B cell (primary cell): ENCODE data around the gene HOXC6. TPM values are rescaled to one million over a fixed set of nuclear protein-coding genes. Genes with fewer than 3 reads are reported as not detected.

Source experiments
- ATAC-seq: fragments of 200-7000 bp; cut with Tn5 transposase; one replicate; pipeline ENCODE4 v1.10.0; 2021; ENCODE audit warnings: low read depth, mild to moderate bottlenecking, moderate number of reproducible peaks, moderate library complexity
- CTCF ChIA-PET: fragments of 350-600 bp; sonication (Branson Sonifier 250); formaldehyde crosslinking; loops from one replicate; lab custom pipeline; 2021; ENCODE audit warnings: antibody characterized with exemption, inconsistent platforms; lab: Charles Lee
- POLR2A ChIA-PET: fragments of 350-600 bp; sonication (Branson Sonifier 250); formaldehyde crosslinking; loops from one replicate; lab custom pipeline; 2021; ENCODE audit warnings: antibody characterized with exemption; lab: Charles Lee
- DNase-seq: peaks from one replicate; pipeline ENCODE4 v3.0.0; 2013
- H2AFZ ChIP-seq: 2 replicates; pipeline ENCODE4 v1.6.1; 2012; ENCODE audit warnings: mild to moderate bottlenecking, low read depth, low read length; ENCODE audit not compliant: insufficient read depth, poor library complexity, severe bottlenecking
- H3K27ac ChIP-seq, 2 donors: 1 replicate in 1 of 2; 2 replicates in 1 of 2; pipeline ENCODE4 v1.5.1; 2012 to 2013; ENCODE audit warnings: low read length in 2 of 2, mild to moderate bottlenecking in 2 of 2, moderate library complexity in 1 of 2
- H3K27me3 ChIP-seq, 4 experiments: fragments of 200-600 bp in 1 of 4; sonication (generic) in 1 of 4; replicated peaks in 1 of 4; 1 replicate in 2 of 4; 2 replicates in 2 of 4; pipeline versions ENCODE4 v1.6.1 to v1.7.0; 2013 to 2016; ENCODE audit warnings: low read length in 3 of 4, mild to moderate bottlenecking in 2 of 4, mixed read lengths in 1 of 4, moderate library complexity in 1 of 4; ENCODE audit not compliant: insufficient read depth in 4 of 4, control insufficient read depth in 3 of 4; ENCODE audit errors: control extremely low read depth in 1 of 4
- H3K36me3 ChIP-seq, 2 experiments: replicated peaks in 1 of 2; 1 replicate in 1 of 2; 2 replicates in 1 of 2; pipeline versions ENCODE4 v1.6.1 to v1.7.1; 2013; ENCODE audit warnings: low read length in 1 of 2; ENCODE audit not compliant: insufficient read depth in 2 of 2, control insufficient read depth in 1 of 2; ENCODE audit errors: control extremely low read depth in 1 of 2, extremely low read depth in 1 of 2
- H3K4me1 ChIP-seq, 2 donors: fragments of 200-600 bp in 1 of 2; sonication (generic) in 1 of 2; 1 replicate in 1 of 2; 2 replicates in 1 of 2; pipeline versions ENCODE4 v1.5.1 to v1.6.1; 2013 to 2017; ENCODE audit warnings: low read length in 2 of 2; ENCODE audit not compliant: control insufficient read depth in 2 of 2, insufficient read depth in 2 of 2
- H3K4me2 ChIP-seq: replicated peaks from 2 replicates; pipeline ENCODE3; 2012; ENCODE audit warnings: mild to moderate bottlenecking, low read depth, low read length; ENCODE audit not compliant: poor library complexity, severe bottlenecking
- H3K4me3 ChIP-seq, 5 experiments: fragments of 200-600 bp in 1 of 5; sonication (generic) in 1 of 5; 1 replicate in 3 of 5; 2 replicates in 2 of 5; pipeline versions ENCODE4 v1.5.1 to v1.7.0; 2011 to 2016; ENCODE audit warnings: low read length in 4 of 5, mild to moderate bottlenecking in 4 of 5, low read depth in 2 of 5, control low read depth in 1 of 5, moderate library complexity in 1 of 5; ENCODE audit not compliant: insufficient read depth in 1 of 5; ENCODE audit errors: control extremely low read depth in 1 of 5, extremely low read depth in 1 of 5
- H3K79me2 ChIP-seq: fragments of 200-600 bp; sonication (generic); one replicate; pipeline ENCODE4 v1.6.0; 2016; ENCODE audit warnings: low read length; ENCODE audit not compliant: control insufficient read depth, insufficient read depth
- H3K9ac ChIP-seq: fragments of 200-600 bp; sonication (generic); 2 replicates; pipeline ENCODE4 v1.6.1; 2017; ENCODE audit warnings: mild to moderate bottlenecking, low read length, moderate library complexity
- H3K9me3 ChIP-seq, 3 donors: one replicate each; pipeline versions ENCODE4 v1.6.1 to v1.7.1; 2013; ENCODE audit warnings: low read length in 2 of 3; ENCODE audit not compliant: control insufficient read depth in 2 of 3, insufficient read depth in 1 of 3; ENCODE audit errors: control extremely low read depth in 1 of 3
- H4K20me1 ChIP-seq: 2 replicates; pipeline ENCODE4 v1.6.0; 2012; ENCODE audit warnings: mild to moderate bottlenecking, low read length; ENCODE audit not compliant: insufficient read depth, control insufficient read depth, poor library complexity, severe bottlenecking
- H3K27ac Mint-ChIP-seq: one replicate; pipeline ENCODE4 v1.8.0; 2021; ENCODE audit warnings: mixed read lengths
- H3K27me3 Mint-ChIP-seq: one replicate; pipeline ENCODE4 v1.8.0; 2021; ENCODE audit warnings: mixed read lengths
- H3K4me1 Mint-ChIP-seq: one replicate; pipeline ENCODE4 v1.8.0; 2021; ENCODE audit warnings: mixed read lengths
- H3K4me3 Mint-ChIP-seq: one replicate; pipeline ENCODE4 v1.8.0; 2021; ENCODE audit warnings: mixed read lengths
- H3K9me3 Mint-ChIP-seq: one replicate; pipeline ENCODE4 v1.8.0; 2022; ENCODE audit warnings: mixed read lengths; ENCODE audit not compliant: insufficient read depth
- CTCF ChIP-seq: fragments of 200-600 bp; IDR thresholded peaks from one replicate; pipeline ENCODE4 v1.8.0; 2022; ENCODE audit warnings: antibody characterized with exemption, mild to moderate bottlenecking
- EZH2 ChIP-seq: IDR thresholded peaks from 2 replicates; pipeline ENCODE4 v1.6.1; 2012; ENCODE audit warnings: borderline replicate concordance, low read depth, mild to moderate bottlenecking, moderate library complexity, low read length; ENCODE audit not compliant: insufficient read depth, poor library complexity, severe bottlenecking
- WGBS: methylation state at CpG from one replicate; pipeline ENCODE4 v1.1.5; 2013; ENCODE audit warnings: missing lambda C conversion rate; ENCODE audit not compliant: insufficient coverage; 5-methylcytosine and 5-hydroxymethylcytosine counted together
- intact Hi-C: fragments of 100-400 bp; cut with micrococcal nuclease; formaldehyde crosslinking; loops from one replicate; pipeline ENCODE4 v1.10.0; 2022
- polyA plus RNA-seq: library from polyadenylated mRNA; depleted of rRNA; stranded (reverse); fragments of >200 nt; gene quantifications from 2 replicates; pipeline ENCODE4 v1.2.3, GENCODE V29; 2012
- total RNA-seq, 2 donors: library from RNA; stranded (reverse); fragments of 120-200 nt in 1 of 2; gene quantifications; 1 replicate in 1 of 2; 2 replicates in 1 of 2; pipeline versions ENCODE4 v1.2.3 to v1.2.4, GENCODE V29; 2013 to 2022

HOXC6 gene
- total and polyA plus RNA-seq, 2 donors (not counting 1 experiment from before 2014, with no cell fraction given): not detected

- Histone ChIP-seq H3K4me3 (no peak overlapping the region), H3K79me2 (no peaks in the 10 kb centered on the region), H3K9me3 (peaks cover 0 to 80% (median 12%) of the 10 kb centered on the region in 3 donors), H4K20me1 (no peaks in the 10 kb centered on the region), H3K4me1 (peaks cover 26 to 36% of the 10 kb centered on the region in 2 donors), H3K27me3 (peaks cover 0 to 96% (median 91%) of the 10 kb centered on the region in 4 experiments), H3K4me2 (no peak overlapping the region), H3K36me3 (no peaks in the 10 kb centered on the region), H2AFZ (no peak overlapping the region), H3K9ac (no peak overlapping the region), H3K27ac (no peak overlapping the region)
- ChIA-PET POLR2A (no interaction called here), CTCF (no interaction called here)
- H3K4me3 Mint-ChIP-seq: no peak overlapping the region
- intact Hi-C loops: no loop called here
- H3K9me3 Mint-ChIP-seq: no peaks in the 10 kb centered on the region
- no peak for DNase-seq
- no peak for TF ChIP-seq CTCF
- TF ChIP-seq EZH2: peak; percentile 61
- no peak for ATAC-seq
- H3K27me3 Mint-ChIP-seq: peaks cover 86% of the 10 kb centered on the region
- peak overlapping the region; percentile 65 for H3K27ac Mint-ChIP-seq
- WGBS: 9% methylated on average over 17 of the region's 26 CpGs
- peaks cover 13% of the 10 kb centered on the region for H3K4me1 Mint-ChIP-seq
Observed at GRCh38 chr12:53982648-53983567, 45.3 kb upstream of the HOXC6 start.

- CTCF ChIA-PET: no interaction called here
- WGBS: 8% methylated on average over 11 of the region's 17 CpGs
- TF ChIP-seq EZH2 (no peak), CTCF (no peak)
- peaks cover 13% of the 10 kb centered on the region for H3K4me1 Mint-ChIP-seq
- H3K79me2 ChIP-seq: no peaks in the 10 kb centered on the region
- peaks cover 0 to 78% (median 12%) of the 10 kb centered on the region in 3 donors for H3K9me3 ChIP-seq
- H4K20me1 ChIP-seq: no peaks in the 10 kb centered on the region
- peaks cover 86% of the 10 kb centered on the region for H3K27me3 Mint-ChIP-seq
- no peak overlapping the region for H3K4me3 ChIP-seq
- no peak overlapping the region for H3K9ac ChIP-seq
- no peaks in the 10 kb centered on the region for H3K36me3 ChIP-seq
- H3K4me3 Mint-ChIP-seq: no peak overlapping the region
- H3K27ac ChIP-seq: no peak overlapping the region
- no peaks in the 10 kb centered on the region for H3K9me3 Mint-ChIP-seq
- no peak overlapping the region for H2AFZ ChIP-seq
- peaks cover 0 to 97% (median 93%) of the 10 kb centered on the region in 4 experiments for H3K27me3 ChIP-seq
- POLR2A ChIA-PET: interaction anchor here (0.8 kb wide), 1 partner anchor 257 kb away, joined by 3 read pairs; no protein-coding TSS in a partner anchor
- intact Hi-C loops: no loop called here
- peak overlapping the region; percentile 56 for H3K27ac Mint-ChIP-seq
- ATAC-seq: no peak
- peaks cover 22 to 36% of the 10 kb centered on the region in 2 donors for H3K4me1 ChIP-seq
- peak overlapping the region; percentile 1 for H3K4me2 ChIP-seq
- peak; percentile 54 for DNase-seq
Observed at GRCh38 chr12:53983568-53983949, 44.7 kb upstream of the HOXC6 start.
